Measurements from ENCODE around the gene LMCD1. TPM values are rescaled to one million over a fixed set of nuclear protein-coding genes. Genes with fewer than 3 reads are reported as not detected.

Gene LMCD1
- polyA plus RNA-seq, 3 donors = 0.09 to 0.51 TPM; not detected in 1

DNA sequence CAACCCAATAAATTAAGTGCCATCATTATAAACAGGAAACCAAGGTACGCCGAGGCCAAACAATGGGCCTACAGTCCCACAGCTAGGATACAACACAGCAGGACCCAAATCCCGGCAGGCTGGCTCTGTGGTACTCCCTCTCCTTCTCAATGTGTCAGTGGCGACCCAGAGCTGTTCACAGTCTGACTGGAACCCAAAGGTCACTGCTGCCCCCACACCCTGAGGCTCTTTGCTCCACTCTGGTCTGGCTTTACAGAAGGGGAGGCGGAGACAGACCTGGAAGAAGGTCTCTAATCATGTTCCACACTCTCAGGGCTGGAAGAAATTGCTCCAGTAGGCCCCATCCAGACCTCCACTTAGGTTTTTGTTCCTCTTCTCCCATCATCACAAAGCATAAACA is 48.5 kb upstream of the LMCD1 start:
- H3K4me1 Mint-ChIP-seq = no peaks in the 10 kb centered on the region
- H3K27ac Mint-ChIP-seq = no peak overlapping the region
- intact Hi-C loops (cut with micrococcal nuclease) = no loop called here
- Histone ChIP-seq H3K79me2 (ENCODE audit: insufficient read depth, low read length) (no peaks in the 10 kb centered on the region), H2AFZ (ENCODE audit: insufficient read depth, low read depth, low read length, poor library complexity, severe bottlenecking) (no peak overlapping the region), H3K4me1 (ENCODE audit: control insufficient read depth in 1 of 2, insufficient read depth in 2 of 2, low read length in 2 of 2) (no peaks in the 10 kb centered on the region), H3K9ac (ENCODE audit: insufficient read depth, low read length, poor library complexity, severe bottlenecking) (no peak overlapping the region), H3K27me3 (ENCODE audit: control insufficient read depth in 2 of 2, insufficient read depth in 2 of 2, low read length in 2 of 2) (no peaks in the 10 kb centered on the region), H3K9me3 (replicated peaks in 1 of 2; ENCODE audit: control insufficient read depth in 1 of 2, insufficient read depth in 1 of 2, low read length in 2 of 2) (no peaks in the 10 kb centered on the region), H3K4me2 (replicated peaks; ENCODE audit: extremely low read depth, low read length, poor library complexity, severe bottlenecking) (no peak overlapping the region), H3K27ac (ENCODE audit: low read depth in 1 of 2, low read length in 2 of 2) (no peak overlapping the region), H4K20me1 (ENCODE audit: insufficient read depth, low read length) (no peaks in the 10 kb centered on the region), H3K36me3 (replicated peaks in 1 of 2; ENCODE audit: control insufficient read depth in 1 of 2, insufficient read depth in 2 of 2, low read length in 2 of 2) (no peaks in the 10 kb centered on the region), H3K4me3 (replicated peaks in 1 of 3; ENCODE audit: low read depth in 2 of 3, low read length in 3 of 3) (no peak overlapping the region)
- H3K36me3 Mint-ChIP-seq = no peaks in the 10 kb centered on the region
- TF ChIP-seq CTCF (IDR thresholded peaks at IDR 0.05) = no peak
- peaks cover 0 to 10% (median 1%) of the 10 kb centered on the region in 7 donors for H3K9me3 Mint-ChIP-seq
- DNase-seq = no peak
- H3K4me3 Mint-ChIP-seq = no peak overlapping the region
- peaks cover 0 to 6% (median 2%) of the 10 kb centered on the region in 3 donors for H3K27me3 Mint-ChIP-seq (ENCODE audit: low read depth in 3 of 3)
- 94% methylated on average over 4 of the region's 5 CpGs for WGBS (ENCODE audit: insufficient coverage)

- no peak overlapping the region for H3K27ac Mint-ChIP-seq
- no peaks in the 10 kb centered on the region for H3K4me1 ChIP-seq (ENCODE audit: control insufficient read depth in 1 of 2, insufficient read depth in 2 of 2, low read length in 2 of 2)
- H2AFZ ChIP-seq (ENCODE audit: insufficient read depth, low read depth, low read length, poor library complexity, severe bottlenecking) = no peak overlapping the region
- H3K4me3 Mint-ChIP-seq = no peak overlapping the region
- H3K79me2 ChIP-seq (ENCODE audit: insufficient read depth, low read length) = no peaks in the 10 kb centered on the region
- no peaks in the 10 kb centered on the region for H3K9me3 ChIP-seq (replicated peaks in 1 of 2; ENCODE audit: control insufficient read depth in 1 of 2, insufficient read depth in 1 of 2, low read length in 2 of 2)
- H3K4me1 Mint-ChIP-seq = no peaks in the 10 kb centered on the region
- no peak overlapping the region for H3K4me3 ChIP-seq (replicated peaks in 1 of 3; ENCODE audit: low read depth in 2 of 3, low read length in 3 of 3)
- no peaks in the 10 kb centered on the region for H3K36me3 ChIP-seq (replicated peaks in 1 of 2; ENCODE audit: control insufficient read depth in 1 of 2, insufficient read depth in 2 of 2, low read length in 2 of 2)
- TF ChIP-seq CTCF (IDR thresholded peaks at IDR 0.05) = no peak
- DNase-seq = no peak
- no peaks in the 10 kb centered on the region for H3K27me3 ChIP-seq (ENCODE audit: control insufficient read depth in 2 of 2, insufficient read depth in 2 of 2, low read length in 2 of 2)
- H3K27me3 Mint-ChIP-seq (ENCODE audit: low read depth in 3 of 3) = peaks cover 0 to 6% (median 0%) of the 10 kb centered on the region in 3 donors
- no peaks in the 10 kb centered on the region for H3K36me3 Mint-ChIP-seq
- intact Hi-C loops (cut with micrococcal nuclease) = no loop called here
- peaks cover 0 to 8% (median 3%) of the 10 kb centered on the region in 7 donors for H3K9me3 Mint-ChIP-seq
- no peak overlapping the region for H3K4me2 ChIP-seq (replicated peaks; ENCODE audit: extremely low read depth, low read length, poor library complexity, severe bottlenecking)
- no peaks in the 10 kb centered on the region for H4K20me1 ChIP-seq (ENCODE audit: insufficient read depth, low read length)
- no peak overlapping the region for H3K27ac ChIP-seq (ENCODE audit: low read depth in 1 of 2, low read length in 2 of 2)
- H3K9ac ChIP-seq (ENCODE audit: insufficient read depth, low read length, poor library complexity, severe bottlenecking) = no peak overlapping the region
- 100% methylated on average over 1 of the region's 5 CpGs for WGBS (ENCODE audit: insufficient coverage)
Observed at GRCh38 chr3:8455526-8456411, 45.9 kb upstream of the LMCD1 start.

Measured in CD14-positive monocyte (primary cell).